Ascending aorta (tissue), 2 donors: Measurements from ENCODE around the gene CD99L2. TPM values are rescaled to one million over a fixed set of nuclear protein-coding genes. Genes with fewer than 3 reads are reported as not detected.

Experiments used
- DNase-seq, 2 donors: peaks; one replicate each; pipeline ENCODE4 v3.0.0-alpha.2; 2019; ENCODE audit warnings: low spot score in 2 of 2
- H3K27ac ChIP-seq, 2 donors: fragments of 200-600 bp; sonication (generic); one replicate each; pipeline ENCODE4 v1.5.1; 2016 to 2017; ENCODE audit warnings: mild to moderate bottlenecking in 1 of 2
- H3K27me3 ChIP-seq: fragments of 200-600 bp; sonication (generic); one replicate; pipeline ENCODE4 v1.5.1; 2017
- H3K36me3 ChIP-seq, 2 donors: fragments of 200-600 bp; sonication (generic); one replicate each; pipeline ENCODE4 v1.5.1; 2016
- H3K4me1 ChIP-seq, 2 donors: fragments of 200-600 bp; sonication (generic); one replicate each; pipeline ENCODE4 v1.5.1; 2016 to 2017; ENCODE audit warnings: mild to moderate bottlenecking in 1 of 2
- H3K4me3 ChIP-seq, 2 donors: fragments of 200-600 bp; sonication (generic); one replicate each; pipeline ENCODE4 v1.5.1; 2016 to 2017; ENCODE audit warnings: mild to moderate bottlenecking in 1 of 2
- H3K9me3 ChIP-seq, 2 donors: fragments of 200-600 bp; sonication (generic); one replicate each; pipeline ENCODE4 v1.5.1; 2016
- intact Hi-C: fragments of 100-400 bp; cut with DNase I; formaldehyde crosslinking; loops from one replicate; pipeline ENCODE4 v1.15.1; 2023
- total RNA-seq: library from RNA; depleted of rRNA; stranded (reverse); fragments of >200 nt; gene quantifications from one replicate; pipeline ENCODE4 v1.1.0, GENCODE V29; 2016
- TF ChIP-seq, protein P1 (sequence below), 3 experiments: fragments of 200-600 bp in 2 of 3; fragments of 450-650 bp in 1 of 3; sonication (generic) in 2 of 3; IDR thresholded peaks; one replicate each; pipeline ENCODE4 v1.5.1; 2016 to 2019; ENCODE audit warnings: antibody characterized with exemption in 3 of 3, mild to moderate bottlenecking in 1 of 3, moderate library complexity in 1 of 3

CD99L2 gene
- total RNA-seq, 1 donor from 2014 or later = 83.4 TPM

DNA sequence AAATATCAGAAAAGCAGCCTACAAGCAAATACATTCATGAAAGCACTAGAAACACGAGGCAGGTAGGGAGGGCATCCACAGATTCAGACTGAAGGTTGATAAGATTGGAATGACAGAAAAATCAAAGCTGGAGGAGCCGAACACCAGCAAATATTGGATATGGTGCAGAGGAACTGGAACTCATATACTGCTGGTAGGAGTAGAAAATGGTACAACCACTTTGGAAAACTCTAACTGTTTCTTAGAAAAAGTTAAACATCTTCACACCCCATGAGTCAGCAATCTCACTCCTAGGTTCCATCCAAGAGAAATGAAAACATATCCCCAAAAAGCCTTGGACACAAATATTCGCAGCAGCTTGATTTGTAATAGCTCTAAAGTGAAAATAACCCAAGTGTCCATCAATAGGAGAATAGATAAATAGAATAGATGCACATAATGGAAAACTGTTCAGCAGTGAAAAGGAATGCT, 27.1 kb downstream of the CD99L2 start:
- no peaks in the 10 kb centered on the region for H3K27me3 ChIP-seq
- no peak overlapping the region for H3K4me3 ChIP-seq
- no peak for DNase-seq
- H3K27ac ChIP-seq = no peak overlapping the region
- intact Hi-C loops = loop anchor here (2.0 to 10.0 kb wide), 2 partner anchors 27 to 523 kb away; partner anchors contain the start of genes CD99L2 and VMA21
- H3K36me3 ChIP-seq = no peaks in the 10 kb centered on the region
- TF ChIP-seq, protein P1, sequence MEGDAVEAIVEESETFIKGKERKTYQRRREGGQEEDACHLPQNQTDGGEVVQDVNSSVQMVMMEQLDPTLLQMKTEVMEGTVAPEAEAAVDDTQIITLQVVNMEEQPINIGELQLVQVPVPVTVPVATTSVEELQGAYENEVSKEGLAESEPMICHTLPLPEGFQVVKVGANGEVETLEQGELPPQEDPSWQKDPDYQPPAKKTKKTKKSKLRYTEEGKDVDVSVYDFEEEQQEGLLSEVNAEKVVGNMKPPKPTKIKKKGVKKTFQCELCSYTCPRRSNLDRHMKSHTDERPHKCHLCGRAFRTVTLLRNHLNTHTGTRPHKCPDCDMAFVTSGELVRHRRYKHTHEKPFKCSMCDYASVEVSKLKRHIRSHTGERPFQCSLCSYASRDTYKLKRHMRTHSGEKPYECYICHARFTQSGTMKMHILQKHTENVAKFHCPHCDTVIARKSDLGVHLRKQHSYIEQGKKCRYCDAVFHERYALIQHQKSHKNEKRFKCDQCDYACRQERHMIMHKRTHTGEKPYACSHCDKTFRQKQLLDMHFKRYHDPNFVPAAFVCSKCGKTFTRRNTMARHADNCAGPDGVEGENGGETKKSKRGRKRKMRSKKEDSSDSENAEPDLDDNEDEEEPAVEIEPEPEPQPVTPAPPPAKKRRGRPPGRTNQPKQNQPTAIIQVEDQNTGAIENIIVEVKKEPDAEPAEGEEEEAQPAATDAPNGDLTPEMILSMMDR (IDR thresholded peaks at IDR 0.05) = no peak
- H3K4me1 ChIP-seq = peaks cover 0 to 2% of the 10 kb centered on the region in 2 donors
- no peaks in the 10 kb centered on the region for H3K9me3 ChIP-seq

DNA sequence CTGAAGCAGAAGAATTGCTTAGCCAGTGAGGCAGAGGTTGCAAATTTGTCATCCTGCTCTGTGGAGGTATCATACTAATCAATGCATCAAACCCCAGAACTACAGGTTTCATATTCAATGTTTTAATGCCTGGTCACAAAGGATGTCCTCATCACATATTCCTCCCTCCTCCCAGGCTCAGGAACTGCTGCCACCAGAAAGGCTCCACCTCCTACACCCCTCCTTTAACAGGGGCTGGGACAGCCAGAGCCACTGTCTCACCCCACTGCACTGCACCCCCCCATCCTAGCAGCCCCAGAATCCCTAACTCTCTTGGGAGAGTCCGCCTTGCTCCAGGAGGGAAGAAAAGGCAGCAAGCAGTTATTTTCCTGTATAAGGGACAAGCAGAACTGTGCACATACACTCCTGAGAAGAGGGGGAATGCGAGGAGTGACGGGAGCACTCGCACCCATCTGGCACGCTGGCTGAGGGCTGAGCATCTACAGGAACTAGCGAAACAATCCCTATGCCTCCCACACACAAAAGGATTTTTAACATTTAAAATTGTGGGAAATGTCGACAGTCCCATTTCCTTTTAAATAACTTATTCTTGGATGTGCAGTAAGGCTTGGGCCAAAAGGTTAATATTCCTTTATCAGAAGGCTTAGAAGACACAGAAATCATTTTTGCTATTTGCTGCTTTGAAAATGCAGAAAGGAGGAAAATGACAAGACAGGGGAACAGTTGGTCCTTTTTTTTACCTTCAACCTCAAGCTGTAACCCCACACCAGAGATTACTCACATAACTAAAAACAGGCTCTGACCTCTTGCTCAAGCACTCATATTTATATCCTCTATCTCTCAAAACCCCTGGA, 27.8 kb downstream of the CD99L2 start:
- H3K4me3 ChIP-seq = no peak overlapping the region
- no peaks in the 10 kb centered on the region for H3K9me3 ChIP-seq
- DNase-seq = no peak
- no peaks in the 10 kb centered on the region for H3K27me3 ChIP-seq
- intact Hi-C loops = loop anchor here (2.0 to 10.0 kb wide), 2 partner anchors 28 to 524 kb away; partner anchors contain the start of genes CD99L2 and VMA21
- H3K36me3 ChIP-seq = no peaks in the 10 kb centered on the region
- H3K27ac ChIP-seq = no peak overlapping the region
- TF ChIP-seq, protein P1 (IDR thresholded peaks at IDR 0.05) = no peak
- peaks cover 0 to 2% of the 10 kb centered on the region in 2 donors for H3K4me1 ChIP-seq

DNA sequence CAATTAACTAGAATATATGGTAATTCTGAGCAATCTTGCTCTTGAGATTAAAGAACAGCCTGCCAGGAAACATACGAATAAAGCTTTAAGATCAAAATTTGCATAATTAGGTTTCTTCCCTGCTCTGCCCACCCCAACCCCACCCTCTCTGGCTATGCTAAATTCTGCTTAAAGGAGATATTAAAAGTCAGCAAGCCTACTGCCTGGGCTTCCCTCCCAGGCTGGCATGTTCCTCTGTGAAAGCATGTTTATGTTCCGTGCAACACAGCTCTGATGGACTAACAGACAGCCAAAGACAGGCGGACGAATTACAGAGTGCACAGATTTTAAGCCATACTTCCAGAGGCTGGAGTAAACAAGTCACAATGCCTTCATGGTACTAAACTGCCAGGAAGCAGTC, 28.4 kb downstream of the CD99L2 start:
- no peak for DNase-seq

DNA sequence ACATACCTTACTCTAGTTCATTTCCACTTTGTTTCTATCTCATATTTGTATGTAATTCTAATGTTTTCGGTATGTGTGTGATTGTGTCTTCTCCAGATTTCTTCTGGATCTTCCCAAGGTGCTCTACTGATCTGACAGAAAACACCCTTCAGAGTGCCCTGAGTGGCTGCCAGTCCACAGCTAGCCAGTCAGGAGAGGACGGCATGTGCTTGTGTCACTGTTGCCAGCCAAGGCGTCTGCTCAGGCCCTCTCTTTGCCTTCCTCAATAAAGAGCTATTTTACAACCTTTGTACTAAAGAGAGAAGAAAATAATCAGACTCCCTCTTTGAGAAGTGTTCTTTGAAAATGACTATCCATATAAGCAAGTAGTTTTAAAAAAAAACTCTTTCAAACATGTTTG, 29.0 kb downstream of the CD99L2 start:
- Histone ChIP-seq H3K27ac (no peak overlapping the region), H3K4me1 (peaks cover 0 to 2% of the 10 kb centered on the region in 2 donors)
- TF ChIP-seq, protein P1 (IDR thresholded peaks at IDR 0.05) = no peak

More for the DNA sequence above, 28.4 kb downstream of the CD99L2 start:
- TF ChIP-seq, protein P1 (IDR thresholded peaks at IDR 0.05) = no peak
- no peak overlapping the region for H3K27ac ChIP-seq
- no peaks in the 10 kb centered on the region for H3K9me3 ChIP-seq
- intact Hi-C loops = loop anchor here (2.0 to 10.0 kb wide), 2 partner anchors 29 to 525 kb away; partner anchors contain the start of genes CD99L2 and VMA21
- H3K4me3 ChIP-seq = no peak overlapping the region
- H3K4me1 ChIP-seq = peaks cover 0 to 2% of the 10 kb centered on the region in 2 donors
- no peaks in the 10 kb centered on the region for H3K36me3 ChIP-seq
- H3K27me3 ChIP-seq = no peaks in the 10 kb centered on the region

DNA sequence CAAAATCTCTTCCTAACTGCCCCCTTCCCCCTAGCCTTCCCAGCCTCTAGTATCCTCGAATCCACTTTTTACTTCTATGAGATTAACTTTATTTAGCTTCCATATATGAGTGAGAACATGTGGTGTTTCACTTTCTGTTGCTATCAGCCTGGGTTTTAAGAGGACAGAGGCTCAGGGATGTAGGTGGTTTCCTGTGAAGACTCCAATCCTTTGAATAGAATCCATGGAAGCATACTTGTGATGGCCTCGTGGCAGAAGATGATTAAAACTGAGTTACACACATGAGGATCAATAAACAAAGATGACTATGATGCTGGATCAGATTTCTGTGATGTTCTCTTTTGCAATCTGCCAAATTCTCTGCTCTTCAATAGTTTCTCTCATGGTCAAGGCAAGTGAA, 29.8 kb downstream of the CD99L2 start:
- intact Hi-C loops = no loop called here
- Histone ChIP-seq H3K4me3 (no peak overlapping the region), H3K36me3 (no peaks in the 10 kb centered on the region), H3K9me3 (no peaks in the 10 kb centered on the region), H3K4me1 (no peaks in the 10 kb centered on the region), H3K27me3 (no peaks in the 10 kb centered on the region), H3K27ac (no peak overlapping the region)
- TF ChIP-seq, protein P1 (IDR thresholded peaks at IDR 0.05) = no peak
- DNase-seq = no peak

More for the DNA sequence above, 29.0 kb downstream of the CD99L2 start:
- Histone ChIP-seq H3K4me3 (no peak overlapping the region), H3K27me3 (no peaks in the 10 kb centered on the region), H3K36me3 (no peaks in the 10 kb centered on the region), H3K9me3 (no peaks in the 10 kb centered on the region)
- no peak for DNase-seq
- intact Hi-C loops = no loop called here
